ENCODE results near the gene EZH2. TPM values are rescaled to one million over a fixed set of nuclear protein-coding genes. Genes with fewer than 3 reads are reported as not detected.

EZH2 gene
- total and polyA plus RNA-seq, 2 of the 4 experiments (the other 2 are of a cell fraction), result 13.1 to 19.8 TPM

- Histone ChIP-seq H3K56ac (ENCODE audit: extremely low read depth, insufficient read depth, low read length) (no peak overlapping the region), H4K91ac (ENCODE audit: insufficient read depth, low read depth, low read length) (no peak overlapping the region), H2BK5ac (ENCODE audit: low read depth, low read length, poor library complexity, severe bottlenecking) (no peak overlapping the region), H3K36me3 (ENCODE audit: control insufficient read depth, insufficient read depth, low read length) (no peaks in the 10 kb centered on the region), H4K20me1 (ENCODE audit: insufficient read depth, low read length) (peaks cover 16% of the 10 kb centered on the region), H2BK15ac (ENCODE audit: low read depth, low read length) (no peak overlapping the region), H4K8ac (ENCODE audit: low read depth in 2 of 2, low read length in 2 of 2) (peak overlapping the region in 1 of 2 experiments; percentile 53; a peak in 1 of 4 replicates), H3K4me1 (ENCODE audit: control insufficient read depth, insufficient read depth, low read length) (0 out of 2 replicates have a peak, but pooled peaks cover 2% of the 10 kb centered on the region), H3K9me3 (ENCODE audit: control insufficient read depth, insufficient read depth, low read length) (no peaks in the 10 kb centered on the region), H3K27ac (ENCODE audit: insufficient read depth, low read length) (no peak overlapping the region), H3K79me1 (ENCODE audit: low read depth in 1 of 2, low read length in 2 of 2) (peaks cover 32 to 53% of the 10 kb centered on the region in 2 experiments), H3K9me1 (ENCODE audit: insufficient read depth, low read length) (peaks cover 5% of the 10 kb centered on the region), H4K5ac (ENCODE audit: low read depth, low read length) (no peak overlapping the region), H3K4me3 (ENCODE audit: insufficient read depth, low read depth, low read length) (no peak overlapping the region), H3K4ac (ENCODE audit: low read depth, low read length) (no peak overlapping the region), H3K27me3 (ENCODE audit: control insufficient read depth, insufficient read depth, low read length) (no peaks in the 10 kb centered on the region), H2BK120ac (ENCODE audit: low read depth, low read length) (no peak overlapping the region), H2AK9ac (replicated peaks; ENCODE audit: low read depth, low read length, poor library complexity) (no peak overlapping the region), H3K18ac (ENCODE audit: low read depth, low read length) (no peak overlapping the region), H2BK20ac (ENCODE audit: low read depth, low read length) (no peak overlapping the region), H3K14ac (replicated peaks; ENCODE audit: low read depth, low read length) (no peak overlapping the region), H3K23ac (ENCODE audit: low read depth, low read length) (0 out of 2 replicates have a peak overlapping the region, but pooled peaks have one; percentile 52), H2AFZ (replicated peaks; ENCODE audit: low read length, poor library complexity) (peak overlapping the region; percentile 40), H3K4me2 (ENCODE audit: low read depth, low read length) (no peak overlapping the region), H3K9ac (ENCODE audit: low read depth, low read length) (no peak overlapping the region), H2AK5ac (ENCODE audit: low read depth, low read length) (no peak overlapping the region)
- BruUV-seq (replicated peaks), result no TSS peak
- intact Hi-C loops (cut with micrococcal nuclease) (no loop called here), dilution Hi-C loops (cut with HindIII; ENCODE audit: low sequenced_read_pairs, unreplicated experiment) (no loop called here), in situ Hi-C loops (cut with MboI; ENCODE audit: low sequenced_read_pairs) (no loop called here)
- TF ChIP-seq RAD21 (IDR thresholded peaks at IDR 0.05; ENCODE audit: low read length) (no peak), MXI1 (IDR thresholded peaks at IDR 0.05; ENCODE audit: borderline replicate concordance, low read depth, low read length) (no peak), CHD1 (IDR thresholded peaks at IDR 0.05; ENCODE audit: low read depth, low read length) (no peak), POLR2A (IDR thresholded peaks at IDR 0.05; ENCODE audit: low read depth, low read length) (no peak), CTCF (conservative IDR thresholded peaks at IDR 0.05; ENCODE audit: low read depth, low read length) (no peak), MAFK (IDR thresholded peaks at IDR 0.05; ENCODE audit: low read depth, low read length) (no peak), RFX5 (IDR thresholded peaks at IDR 0.05; ENCODE audit: low read depth, low read length) (no peak), ELK1 (IDR thresholded peaks at IDR 0.05; ENCODE audit: borderline replicate concordance, low read depth, low read length) (no peak), CEBPB (IDR thresholded peaks at IDR 0.05; ENCODE audit: low read depth, low read length) (no peak), RCOR1 (IDR thresholded peaks at IDR 0.05; ENCODE audit: insufficient replicate concordance, low read length) (no peak), MAZ (IDR thresholded peaks at IDR 0.05; ENCODE audit: borderline replicate concordance, low read depth, low read length) (no peak), BHLHE40 (IDR thresholded peaks at IDR 0.05; ENCODE audit: low read depth, low read length) (no peak), FOS (IDR thresholded peaks at IDR 0.05; ENCODE audit: low read depth, low read length) (no peak), NFE2L2 (IDR thresholded peaks at IDR 0.05; ENCODE audit: low read depth, low read length) (no peak), SMC3 (IDR thresholded peaks at IDR 0.05; ENCODE audit: low read depth, low read length) (no peak)
- TF ChIP-seq, protein P1, sequence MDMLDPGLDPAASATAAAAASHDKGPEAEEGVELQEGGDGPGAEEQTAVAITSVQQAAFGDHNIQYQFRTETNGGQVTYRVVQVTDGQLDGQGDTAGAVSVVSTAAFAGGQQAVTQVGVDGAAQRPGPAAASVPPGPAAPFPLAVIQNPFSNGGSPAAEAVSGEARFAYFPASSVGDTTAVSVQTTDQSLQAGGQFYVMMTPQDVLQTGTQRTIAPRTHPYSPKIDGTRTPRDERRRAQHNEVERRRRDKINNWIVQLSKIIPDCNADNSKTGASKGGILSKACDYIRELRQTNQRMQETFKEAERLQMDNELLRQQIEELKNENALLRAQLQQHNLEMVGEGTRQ (IDR thresholded peaks at IDR 0.05; ENCODE audit: low read depth, low read length), result no peak
- no peak for ATAC-seq (ENCODE audit: low read depth)
- WGBS, 2 experiments (ENCODE audit: extremely low coverage in 2 of 2, insufficient read length in 1 of 2), result no CpG with 5 or more reads among the region's 1 CpG
- DNase-seq, result no peak
- POLR2A ChIA-PET (ENCODE audit: unreplicated experiment), result no interaction called here
- CTCF ChIA-PET, result interaction anchor here (1.0 kb wide), 1 partner anchor 25 kb away, joined by 7 read pairs; no protein-coding TSS in a partner anchor
These were observed 29.1 kb downstream of the EZH2 start for GRCh38 chr7:148854983-148855382.
